OCI-LY7 (cell line): Measurements from ENCODE around the gene DDX42. TPM values are rescaled to one million over a fixed set of nuclear protein-coding genes. Genes with fewer than 3 reads are reported as not detected.

Source experiments
- BruUV-seq: library from RNA; stranded (reverse); fragments of 400-500 nt; replicated peaks from 2 replicates; lab custom pipeline; 2021; lab: Mats Ljungman, UMichigan
- CTCF ChIA-PET: fragments of 300-600 bp; sonication (Branson Sonifier 250); formaldehyde crosslinking; loops from one replicate; lab custom pipeline; 2022; ENCODE audit warnings: antibody characterized with exemption; ENCODE audit not compliant: unreplicated experiment; lab: Charles Lee
- POLR2A ChIA-PET: fragments of 300-600 bp; sonication (Branson Sonifier 250); formaldehyde crosslinking; loops from one replicate; lab custom pipeline; 2022; ENCODE audit warnings: antibody characterized with exemption; lab: Charles Lee
- DNase-seq: peaks from one replicate; pipeline ENCODE4 v3.0.0-alpha.2; 2015; ENCODE audit warnings: low spot score
- H2AFZ ChIP-seq: fragments of 200-600 bp; sonication (generic), shearing (Covaris generic); 2 replicates; pipeline ENCODE4 v1.6.1; 2014; ENCODE audit warnings: mild to moderate bottlenecking, antibody characterized with exemption, low read length, moderate library complexity
- H3K27ac ChIP-seq: fragments of 200-600 bp; sonication (generic); 2 replicates; pipeline ENCODE4 v1.5.1; 2014; ENCODE audit warnings: mixed run types, low read depth, mild to moderate bottlenecking, moderate library complexity, low read length, inconsistent platforms; ENCODE audit not compliant: poor library complexity, severe bottlenecking
- H3K36me3 ChIP-seq: fragments of 200-600 bp; sonication (generic); 2 replicates; pipeline ENCODE4 v1.6.1; 2014; ENCODE audit warnings: mild to moderate bottlenecking, antibody characterized with exemption, low read length, moderate library complexity, mixed read lengths; ENCODE audit not compliant: insufficient read depth
- H3K4me1 ChIP-seq: fragments of 200-600 bp; sonication (generic); 2 replicates; pipeline ENCODE4 v1.5.1; 2014; ENCODE audit warnings: mild to moderate bottlenecking, low read length; ENCODE audit not compliant: insufficient read depth, poor library complexity, severe bottlenecking
- H3K4me2 ChIP-seq: fragments of 200-600 bp; sonication (generic); 2 replicates; pipeline ENCODE4 v1.6.1; 2014; ENCODE audit warnings: mild to moderate bottlenecking, low read length
- H3K4me3 ChIP-seq: fragments of 200-600 bp; sonication (generic); 2 replicates; pipeline ENCODE4 v1.5.1; 2014; ENCODE audit warnings: mild to moderate bottlenecking, low read depth, low read length; ENCODE audit not compliant: poor library complexity, severe bottlenecking
- H3K79me2 ChIP-seq: fragments of 200-600 bp; sonication (generic); 2 replicates; pipeline ENCODE4 v1.6.1; 2016; ENCODE audit warnings: low read depth, mild to moderate bottlenecking, low read length, moderate library complexity, mixed read lengths; ENCODE audit not compliant: insufficient read depth
- H3K9me2 ChIP-seq: fragments of 200-600 bp; sonication (generic); 2 replicates; pipeline ENCODE4 v1.6.1; 2016; ENCODE audit warnings: mild to moderate bottlenecking, low read length, mixed read lengths; ENCODE audit not compliant: insufficient read depth
- H3K9me3 ChIP-seq: fragments of 200-600 bp; sonication (generic); 2 replicates; pipeline ENCODE4 v1.6.1; 2014; ENCODE audit warnings: mild to moderate bottlenecking, mixed run types, low read length, mixed read lengths
- H4K20me1 ChIP-seq: fragments of 200-600 bp; sonication (generic); 2 replicates; pipeline ENCODE4 v1.6.1; 2014; ENCODE audit warnings: mild to moderate bottlenecking, antibody characterized with exemption, low read length, moderate library complexity, mixed read lengths; ENCODE audit not compliant: insufficient read depth
- EZH2phosphoT487 ChIP-seq: fragments of 200-600 bp; sonication (generic); IDR thresholded peaks from 2 replicates; pipeline ENCODE4 v1.6.1; 2018; ENCODE audit warnings: low read depth, borderline replicate concordance, mild to moderate bottlenecking, mixed run types, antibody characterized with exemption, low read length, moderate library complexity, mixed read lengths
- intact Hi-C: fragments of 100-400 bp; cut with micrococcal nuclease; formaldehyde crosslinking; loops from one replicate; pipeline ENCODE4 v1.10.0; 2022; ENCODE audit not compliant: unreplicated experiment
- total RNA-seq, 2 experiments: library from RNA; depleted of rRNA in 1 of 2; stranded (reverse); fragments of >200 nt in 1 of 2; shearing (Covaris generic) in 1 of 2; gene quantifications; 2 replicates each; pipeline ENCODE4 v1.2.3, GENCODE V29; 2014 to 2022
- TF ChIP-seq, protein P1 (sequence below): fragments of 200-600 bp; sonication (generic); conservative IDR thresholded peaks from 2 replicates; pipeline ENCODE4 v1.5.1; 2014; ENCODE audit warnings: mild to moderate bottlenecking, antibody characterized with exemption, low read length, moderate library complexity, mixed read lengths

Gene DDX42
- total RNA-seq, 2 experiments from 2014 or later: 85.1 to 145 TPM

DNA sequence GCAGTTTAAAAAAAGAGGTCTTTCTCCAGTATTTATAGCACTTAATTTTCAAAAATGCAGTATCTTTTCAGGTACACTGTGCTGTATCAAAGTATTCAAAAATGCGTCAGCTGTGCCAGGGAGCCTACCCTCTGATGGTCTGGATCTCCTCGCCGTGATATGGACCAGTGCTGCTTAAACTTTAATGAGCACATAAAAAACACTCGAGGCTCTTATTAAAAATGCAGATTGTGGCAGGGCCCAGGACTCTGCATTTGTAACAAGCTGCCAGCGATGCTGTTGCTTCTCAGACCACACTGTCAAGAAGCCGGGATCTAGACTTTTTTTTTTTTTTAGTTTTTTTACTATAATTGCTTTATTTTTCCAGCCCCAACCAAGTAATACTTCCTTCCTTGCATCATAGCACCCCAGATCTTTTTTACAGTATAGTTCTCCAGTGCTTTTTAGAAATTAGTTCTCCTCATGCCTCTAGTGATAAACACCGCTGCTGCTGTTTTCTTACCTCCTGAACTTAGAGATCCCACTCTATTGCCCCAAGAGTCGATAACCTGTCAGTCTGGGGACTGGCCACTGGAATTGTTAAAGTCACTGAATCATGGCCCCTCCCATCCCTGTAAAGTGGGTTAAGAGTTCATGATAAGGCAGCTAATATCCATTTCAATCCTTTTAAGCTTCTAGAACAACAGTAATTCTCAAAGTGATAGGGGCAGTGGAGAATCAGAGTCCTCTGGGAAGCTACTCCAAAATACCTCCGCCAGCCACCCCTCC, 70.1 kb downstream of the DDX42 start:
- Histone ChIP-seq H3K36me3 (peaks cover 6% of the 10 kb centered on the region; the same call in 1 of the 2 replicates), H3K9me2 (no peaks in the 10 kb centered on the region), H3K4me1 (peaks cover 46% of the 10 kb centered on the region), H3K4me3 (peak overlapping the region; percentile 99), H3K4me2 (peak overlapping the region; percentile 86), H3K9me3 (no peaks in the 10 kb centered on the region; the same call in 1 of the 2 replicates), H3K27ac (peak overlapping the region; percentile 97), H3K79me2 (peaks cover 32% of the 10 kb centered on the region), H2AFZ (peak overlapping the region; percentile 68), H4K20me1 (peaks cover 8% of the 10 kb centered on the region)
- no peak for TF ChIP-seq EZH2phosphoT487
- TF ChIP-seq, protein P1, sequence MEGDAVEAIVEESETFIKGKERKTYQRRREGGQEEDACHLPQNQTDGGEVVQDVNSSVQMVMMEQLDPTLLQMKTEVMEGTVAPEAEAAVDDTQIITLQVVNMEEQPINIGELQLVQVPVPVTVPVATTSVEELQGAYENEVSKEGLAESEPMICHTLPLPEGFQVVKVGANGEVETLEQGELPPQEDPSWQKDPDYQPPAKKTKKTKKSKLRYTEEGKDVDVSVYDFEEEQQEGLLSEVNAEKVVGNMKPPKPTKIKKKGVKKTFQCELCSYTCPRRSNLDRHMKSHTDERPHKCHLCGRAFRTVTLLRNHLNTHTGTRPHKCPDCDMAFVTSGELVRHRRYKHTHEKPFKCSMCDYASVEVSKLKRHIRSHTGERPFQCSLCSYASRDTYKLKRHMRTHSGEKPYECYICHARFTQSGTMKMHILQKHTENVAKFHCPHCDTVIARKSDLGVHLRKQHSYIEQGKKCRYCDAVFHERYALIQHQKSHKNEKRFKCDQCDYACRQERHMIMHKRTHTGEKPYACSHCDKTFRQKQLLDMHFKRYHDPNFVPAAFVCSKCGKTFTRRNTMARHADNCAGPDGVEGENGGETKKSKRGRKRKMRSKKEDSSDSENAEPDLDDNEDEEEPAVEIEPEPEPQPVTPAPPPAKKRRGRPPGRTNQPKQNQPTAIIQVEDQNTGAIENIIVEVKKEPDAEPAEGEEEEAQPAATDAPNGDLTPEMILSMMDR: no peak
- ChIA-PET POLR2A (interaction anchor here (0.6 to 1.5 kb wide), 11 partner anchors 15 to 473 kb away, joined by 3 to 9 read pairs (median 3); partner anchors contain the start of genes CCDC47 and DDX42), CTCF (interaction anchor here (0.6 to 1.1 kb wide), 3 partner anchors 17 to 102 kb away, joined by 3 to 5 read pairs (median 4); no protein-coding TSS in a partner anchor)
- peak; percentile 53 for DNase-seq
- BruUV-seq: TSS peak; percentile 97
- intact Hi-C loops: loop anchor here (1.0 kb wide), 4 partner anchors 17 to 145 kb away; partner anchors contain the start of genes CCDC47, FTSJ3, PSMC5 and STRADA

DNA sequence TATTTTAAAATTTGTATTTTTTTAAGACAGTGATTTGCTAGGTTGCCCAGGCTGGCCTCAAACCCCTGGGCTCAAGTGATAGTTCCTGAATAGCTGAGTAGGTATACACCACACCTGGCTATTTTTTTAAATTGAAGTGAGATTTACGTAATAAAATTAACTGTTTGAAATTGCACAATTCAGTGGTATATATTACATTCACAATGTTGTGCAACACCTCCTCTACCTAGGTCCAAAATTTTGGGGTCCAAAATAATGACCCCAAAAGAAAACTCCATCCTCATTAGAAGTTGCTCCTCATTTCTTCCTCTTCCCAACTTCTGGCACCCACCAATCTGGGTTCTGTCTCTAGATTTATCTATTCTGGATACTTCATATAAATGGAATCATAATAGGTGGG, 71.5 kb downstream of the DDX42 start:
- Histone ChIP-seq H3K9me2 (no peaks in the 10 kb centered on the region), H3K4me2 (no peak overlapping the region), H4K20me1 (peaks cover 7% of the 10 kb centered on the region), H3K9me3 (no peaks in the 10 kb centered on the region; the same call in 1 of the 2 replicates), H2AFZ (peak overlapping the region; percentile 39; the same call in 1 of the 2 replicates), H3K4me3 (no peak overlapping the region), H3K27ac (no peak overlapping the region), H3K4me1 (peaks cover 32% of the 10 kb centered on the region), H3K79me2 (peaks cover 18% of the 10 kb centered on the region), H3K36me3 (peaks cover 6% of the 10 kb centered on the region; the same call in 1 of the 2 replicates)
- intact Hi-C loops: no loop called here
- no TSS peak for BruUV-seq
- DNase-seq: no peak
- no peak for TF ChIP-seq EZH2phosphoT487
- TF ChIP-seq, protein P1: no peak
- ChIA-PET POLR2A (no interaction called here), CTCF (no interaction called here)
